NCI-H2029 treated with DMSO at 0.1 percent for 48 hours (cell line): Measurements from ENCODE around the gene GPBAR1.

Source experiments
- DNase-seq: peaks from one replicate; lab custom pipeline; 2025; lab: John Stamatoyannopoulos, UW

GPBAR1 gene

GRCh38 chr2:218244665-218245064 lies 16.1 kb upstream of the GPBAR1 start:
- DNase-seq: no peak

- no peak for DNase-seq
These were observed 15.6 kb upstream of the GPBAR1 start for GRCh38 chr2:218245214-218245613.

DNA sequence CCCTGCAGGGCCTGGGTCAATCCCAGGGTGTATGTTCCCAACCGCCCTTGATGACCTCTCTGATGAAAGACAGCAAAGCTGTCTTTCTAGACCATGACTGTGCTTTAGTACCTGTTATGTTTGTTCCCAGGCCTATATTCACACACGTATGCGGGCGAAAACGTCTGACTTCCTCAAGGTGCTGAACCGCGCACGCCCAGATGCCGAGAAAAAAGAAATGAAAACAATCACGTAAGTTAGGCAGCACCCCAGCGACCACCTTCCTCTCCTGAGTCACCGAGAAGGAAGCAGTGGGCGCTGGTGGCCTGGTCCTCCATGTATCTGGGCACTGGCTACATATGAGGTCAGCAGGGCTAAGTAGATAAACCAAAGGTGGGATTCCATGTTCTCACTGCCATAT lies 11.1 kb upstream of the GPBAR1 start:
- no peak for DNase-seq

- DNase-seq: no peak
These were observed 8.1 kb upstream of the GPBAR1 start for GRCh38 chr2:218252509-218253231.

DNA sequence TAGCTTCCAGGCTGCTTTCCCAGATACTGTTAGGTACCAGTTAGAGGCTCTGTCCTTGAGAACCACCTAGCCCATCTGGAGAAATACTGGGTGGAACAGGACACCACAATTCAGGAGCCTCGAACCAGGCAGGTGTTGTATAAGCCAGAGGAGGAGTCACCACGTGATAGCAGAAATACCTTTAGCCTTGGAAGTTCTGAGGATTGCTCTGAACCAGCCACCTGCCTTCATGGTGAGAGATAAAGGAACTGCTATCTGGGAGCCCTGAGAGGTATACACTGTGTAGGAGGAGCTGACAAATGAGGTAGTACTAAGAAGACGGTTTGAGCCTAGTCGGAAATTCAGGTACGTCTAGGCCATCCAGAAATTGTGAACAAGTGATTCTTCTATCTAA lies 7.6 kb upstream of the GPBAR1 start:
- no peak for DNase-seq

GRCh38 chr2:218255446-218255845 lies 5.4 kb upstream of the GPBAR1 start:
- DNase-seq: no peak

DNA sequence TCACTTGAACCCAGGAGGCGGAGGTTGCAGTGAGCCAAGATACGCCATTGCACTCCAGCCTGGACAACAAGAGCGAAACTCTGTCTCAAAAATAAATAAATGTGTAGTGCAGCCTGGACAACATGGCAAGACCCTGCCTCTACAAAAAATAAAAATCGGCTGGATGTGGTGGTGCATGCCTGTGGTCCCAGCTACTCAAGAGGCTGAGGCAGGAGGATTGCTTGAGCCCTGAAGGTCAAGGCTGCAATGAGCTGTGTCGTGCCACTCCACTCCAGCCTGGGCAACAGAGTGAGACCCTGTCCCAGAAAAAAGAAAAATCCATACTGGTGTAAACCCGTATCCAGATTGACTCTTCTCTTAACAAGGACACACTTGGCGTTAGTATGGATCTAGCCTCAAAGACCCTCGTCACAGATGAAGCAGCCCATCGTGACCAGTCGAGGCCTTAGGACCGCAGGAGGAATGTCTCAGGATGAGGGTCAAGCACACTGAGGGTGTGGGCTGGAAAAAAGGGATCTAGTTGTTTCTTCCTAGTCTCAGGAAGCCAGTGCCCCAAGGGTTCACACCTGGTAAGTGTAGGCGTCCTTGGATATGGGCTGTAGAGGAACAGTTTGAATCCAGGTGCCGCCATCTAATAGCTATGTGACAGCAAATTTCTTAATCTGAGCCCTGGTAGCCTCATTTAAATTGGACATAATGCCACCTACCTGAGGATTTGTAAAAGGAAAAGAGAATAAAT lies 4.0 kb upstream of the GPBAR1 start:
- no peak for DNase-seq

DNA sequence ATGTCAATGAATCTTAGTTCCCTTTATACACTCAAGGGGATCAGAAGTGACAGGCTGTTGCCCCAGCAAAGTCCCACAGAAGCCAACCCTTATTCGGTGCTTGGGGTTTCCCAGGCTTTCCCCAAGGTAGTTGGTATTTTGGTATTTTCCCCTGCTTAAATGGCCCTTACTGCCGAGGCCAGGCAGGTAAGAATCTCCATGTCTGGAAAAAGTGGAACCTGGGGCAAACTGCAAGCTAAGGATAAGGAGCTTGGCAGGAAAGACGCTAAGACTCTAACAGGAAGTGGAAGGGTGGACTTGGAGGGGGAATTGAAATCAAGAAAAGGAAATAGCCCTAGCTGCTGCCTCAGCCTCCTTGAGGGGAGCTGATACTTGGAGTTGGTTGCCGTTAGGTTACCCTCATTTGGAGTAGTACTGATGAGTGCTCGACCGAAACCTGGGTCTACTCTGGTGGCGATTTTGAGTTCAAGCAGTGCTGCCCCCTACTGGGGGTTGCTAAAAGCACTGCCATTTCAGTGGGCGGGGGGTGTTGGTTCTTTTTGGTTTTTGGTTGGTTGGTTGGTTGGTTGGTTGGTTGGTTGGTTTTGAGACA lies 3.3 kb upstream of the GPBAR1 start:
- no peak for DNase-seq

DNA sequence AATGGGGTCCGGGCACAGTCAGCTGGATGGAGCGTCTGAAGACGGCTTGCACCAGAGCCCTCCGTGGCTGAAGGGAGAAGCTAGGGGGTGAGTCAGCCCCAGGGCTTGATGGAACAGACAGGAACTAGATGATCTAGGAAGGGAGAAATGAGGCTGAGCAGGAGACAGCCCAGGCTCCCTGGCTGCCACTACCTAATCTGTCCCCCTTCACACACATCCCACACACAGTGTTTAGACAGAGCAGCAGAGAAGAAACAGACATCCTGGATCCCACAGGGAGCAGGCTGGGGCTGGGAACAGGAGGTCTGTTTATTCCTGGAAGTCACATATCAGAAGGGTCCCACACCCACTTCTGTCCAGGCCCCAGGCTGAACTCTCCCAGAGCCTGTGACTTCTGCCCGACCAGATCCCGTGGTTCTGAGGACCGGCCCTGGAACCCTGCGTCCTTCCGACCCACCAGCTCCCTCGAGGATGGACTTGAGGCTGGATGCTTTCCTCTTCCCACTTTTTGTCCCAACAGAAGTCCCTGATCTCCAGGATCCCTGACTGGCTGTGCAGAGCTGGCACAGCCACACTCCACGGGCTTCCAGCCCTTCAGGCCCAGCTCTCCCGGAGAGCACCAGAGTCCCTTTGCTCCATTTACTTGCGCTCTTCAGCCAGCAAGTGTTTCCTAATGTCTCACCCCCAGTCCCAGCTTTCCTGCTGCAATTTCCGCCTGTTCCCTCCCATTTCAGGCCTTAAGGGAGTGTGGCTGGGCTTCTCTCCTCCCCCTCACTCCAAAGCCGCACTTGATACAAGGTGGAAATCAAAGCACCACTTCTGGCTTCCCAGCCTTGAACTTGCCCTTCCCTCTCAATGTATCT lies 1.5 kb upstream of the GPBAR1 start:
- DNase-seq: no peak

- no peak for DNase-seq
These were observed 649 bp upstream of the GPBAR1 start for GRCh38 chr2:218260166-218260565.

GRCh38 chr2:218261423-218262236 lies 815 bp downstream of the GPBAR1 start:
- no peak for DNase-seq

DNA sequence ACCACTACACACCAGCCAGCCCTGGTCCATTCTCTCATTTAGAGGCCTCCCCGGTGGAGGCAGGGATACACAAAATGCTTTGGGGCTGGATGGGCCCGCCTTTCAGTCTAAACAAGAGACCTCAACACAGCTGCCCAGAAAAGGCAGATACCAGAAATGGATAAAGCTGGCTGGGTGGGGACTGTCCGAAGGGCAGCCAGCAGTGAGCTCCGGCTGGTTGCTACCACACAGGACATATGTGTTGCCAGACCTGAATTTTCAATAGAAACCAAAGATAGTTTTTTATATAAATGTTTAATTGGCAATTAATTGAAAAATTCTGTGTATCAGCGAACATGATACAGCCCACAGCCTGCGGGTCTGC lies 1.4 kb downstream of the GPBAR1 start:
- no peak for DNase-seq

DNA sequence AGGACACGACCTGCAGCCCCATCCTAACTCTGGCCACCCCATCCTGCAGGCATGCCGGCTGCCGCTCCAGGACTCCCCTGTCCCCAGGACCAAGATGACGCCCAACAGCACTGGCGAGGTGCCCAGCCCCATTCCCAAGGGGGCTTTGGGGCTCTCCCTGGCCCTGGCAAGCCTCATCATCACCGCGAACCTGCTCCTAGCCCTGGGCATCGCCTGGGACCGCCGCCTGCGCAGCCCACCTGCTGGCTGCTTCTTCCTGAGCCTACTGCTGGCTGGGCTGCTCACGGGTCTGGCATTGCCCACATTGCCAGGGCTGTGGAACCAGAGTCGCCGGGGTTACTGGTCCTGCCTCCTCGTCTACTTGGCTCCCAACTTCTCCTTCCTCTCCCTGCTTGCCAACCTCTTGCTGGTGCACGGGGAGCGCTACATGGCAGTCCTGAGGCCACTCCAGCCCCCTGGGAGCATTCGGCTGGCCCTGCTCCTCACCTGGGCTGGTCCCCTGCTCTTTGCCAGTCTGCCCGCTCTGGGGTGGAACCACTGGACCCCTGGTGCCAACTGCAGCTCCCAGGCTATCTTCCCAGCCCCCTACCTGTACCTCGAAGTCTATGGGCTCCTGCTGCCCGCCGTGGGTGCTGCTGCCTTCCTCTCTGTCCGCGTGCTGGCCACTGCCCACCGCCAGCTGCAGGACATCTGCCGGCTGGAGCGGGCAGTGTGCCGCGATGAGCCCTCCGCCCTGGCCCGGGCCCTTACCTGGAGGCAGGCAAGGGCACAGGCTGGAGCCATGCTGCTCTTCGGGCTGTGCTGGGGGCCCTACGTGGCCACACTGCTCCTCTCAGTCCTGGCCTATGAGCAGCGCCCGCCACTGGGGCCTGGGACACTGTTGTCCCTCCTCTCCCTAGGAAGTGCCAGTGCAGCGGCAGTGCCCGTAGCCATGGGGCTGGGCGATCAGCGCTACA lies 2.1 kb downstream of the GPBAR1 start:
- DNase-seq: no peak

GRCh38 chr2:218263817-218264641 lies 3.2 kb downstream of the GPBAR1 start:
- DNase-seq: no peak

- no peak for DNase-seq
These were observed 4.2 kb downstream of the GPBAR1 start for GRCh38 chr2:218264773-218265561.

DNA sequence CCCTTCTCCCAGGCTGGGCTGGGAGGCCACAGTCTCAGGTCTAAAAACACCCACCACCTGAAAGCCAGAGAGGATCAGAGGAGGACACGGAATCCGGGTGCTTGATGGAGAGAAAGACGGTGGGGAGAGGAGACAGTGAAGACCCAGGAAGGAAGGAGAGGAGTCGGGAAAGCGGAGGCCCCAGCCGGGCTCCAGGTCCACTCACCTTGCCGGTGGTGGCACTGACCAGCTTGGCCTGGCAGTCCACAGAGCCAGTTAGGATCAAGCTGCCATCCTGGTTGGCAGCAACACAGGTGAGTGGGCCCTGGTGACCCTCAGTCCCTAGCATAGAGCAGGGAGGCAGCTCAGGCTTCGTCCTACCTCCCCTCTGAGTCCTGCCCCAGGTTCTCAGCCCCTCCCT lies 4.8 kb downstream of the GPBAR1 start:
- DNase-seq: no peak

DNA sequence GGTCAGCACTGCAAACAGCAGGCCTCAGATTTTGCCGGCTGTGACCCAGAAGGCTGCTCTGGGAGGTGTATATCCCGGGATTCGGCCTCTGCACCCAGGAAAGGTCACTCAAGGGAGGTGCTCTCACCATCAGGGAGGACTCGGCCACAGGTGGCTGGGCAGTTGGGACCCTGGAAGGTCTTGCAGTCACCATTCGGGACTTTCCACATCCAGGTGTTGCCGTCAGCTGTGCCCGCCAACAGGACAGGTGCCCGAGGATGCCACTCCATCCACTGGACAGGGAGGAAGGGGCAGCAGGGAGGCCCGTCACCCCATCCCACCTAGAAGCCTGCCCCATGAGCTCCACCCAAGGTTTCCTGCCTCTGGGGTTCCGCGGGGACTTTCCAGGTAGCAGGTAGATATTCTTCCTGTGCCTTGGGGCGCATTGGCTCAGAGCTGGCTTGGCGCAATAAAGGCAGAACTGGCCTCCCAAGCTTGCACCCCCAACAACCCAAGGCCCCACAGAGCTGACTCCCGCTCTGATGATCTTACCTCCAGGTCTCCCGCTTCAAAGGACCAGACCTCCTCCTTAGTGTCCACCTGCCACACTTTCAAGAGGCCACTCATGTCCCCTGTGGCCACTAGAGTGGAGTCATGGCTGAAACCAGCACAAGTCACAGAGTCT lies 5.6 kb downstream of the GPBAR1 start:
- no peak for DNase-seq

DNA sequence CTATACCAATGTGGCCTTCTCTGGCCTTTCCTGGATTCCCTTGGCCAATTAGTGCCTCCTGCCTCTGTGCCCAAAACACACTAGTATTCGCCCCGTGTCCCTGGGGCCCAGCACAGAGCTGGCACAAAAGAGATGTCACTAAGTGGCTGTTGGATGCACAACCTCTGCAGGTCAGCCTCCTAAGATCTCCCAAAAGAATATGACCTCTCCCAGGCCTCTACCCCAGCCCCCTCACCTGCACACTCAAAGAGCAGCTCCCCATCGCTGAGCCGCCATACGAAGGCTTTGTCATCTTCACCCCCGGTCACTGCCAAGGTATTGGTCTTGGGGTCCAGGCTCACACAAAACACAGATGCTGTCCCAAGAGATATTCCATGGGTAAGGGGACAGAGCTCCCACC lies 6.4 kb downstream of the GPBAR1 start:
- no peak for DNase-seq
